ENCODE results near the gene DOCK3.
"Not testable (repeated sequence)": the region's sequence is repeated elsewhere in the genome, so short reads cannot be mapped to it uniquely, and the experiment has no call there.

DOCK3 gene

GRCh38 chr3:51385621-51386091 lies 710.9 kb downstream of the DOCK3 start:
- TF ChIP-seq CTCF (IDR thresholded peaks at IDR 0.05; ENCODE audit: insufficient read depth, low read depth, low read length, missing control alignments), result no peak
- no peak for DNase-seq (ENCODE audit: low read depth)
- H3K4me3 ChIP-seq (ENCODE audit: low read depth, low read length), result peak overlapping the region; percentile 88

GRCh38 chr3:51386159-51386851 lies 711.6 kb downstream of the DOCK3 start:
- TF ChIP-seq CTCF (IDR thresholded peaks at IDR 0.05; ENCODE audit: insufficient read depth, low read depth, low read length, missing control alignments), result no peak
- DNase-seq (ENCODE audit: low read depth), result peak; percentile 27
- H3K4me3 ChIP-seq (ENCODE audit: low read depth, low read length), result peak overlapping the region; percentile 88

- no peak for TF ChIP-seq CTCF (IDR thresholded peaks at IDR 0.05; ENCODE audit: insufficient read depth, low read depth, low read length, missing control alignments)
- DNase-seq (ENCODE audit: low read depth), result no peak
- peak overlapping the region; percentile 88 for H3K4me3 ChIP-seq (ENCODE audit: low read depth, low read length)
Measured at GRCh38 chr3:51386852-51387229, 712.1 kb downstream of the DOCK3 start.

- not testable (repeated sequence) for H3K4me3 ChIP-seq (ENCODE audit: low read depth, low read length)
Measured at GRCh38 chr3:51387281-51387680, 712.6 kb downstream of the DOCK3 start.

GRCh38 chr3:51388286-51389029 lies 713.7 kb downstream of the DOCK3 start:
- TF ChIP-seq CTCF (IDR thresholded peaks at IDR 0.05; ENCODE audit: insufficient read depth, low read depth, low read length, missing control alignments), result no peak
- H3K4me3 ChIP-seq (ENCODE audit: low read depth, low read length), result no peak overlapping the region
- peak; percentile 30 for DNase-seq (ENCODE audit: low read depth)

More at GRCh38 chr3:51387281-51387680, 712.6 kb downstream of the DOCK3 start:
- DNase-seq (ENCODE audit: low read depth), result not testable (repeated sequence)

GRCh38 chr3:51389423-51390183 lies 714.9 kb downstream of the DOCK3 start:
- H3K4me3 ChIP-seq (ENCODE audit: low read depth, low read length), result no peak overlapping the region
- DNase-seq (ENCODE audit: low read depth), result peak; percentile 72
- TF ChIP-seq CTCF (IDR thresholded peaks at IDR 0.05; ENCODE audit: insufficient read depth, low read depth, low read length, missing control alignments), result peak; percentile 92
